BE2C (cell line): Measurements from ENCODE around the gene TAS2R60.

ENCODE experiments used
- DNase-seq: peaks from one replicate; pipeline ENCODE4 v3.0.0-alpha.2; 2020
- H3K27me3 ChIP-seq: fragments of 250-450 bp; sonication (Bioruptor Pico); 2 replicates; pipeline ENCODE4 v1.5.1; 2020; ENCODE audit warnings: mild to moderate bottlenecking
- H3K36me3 ChIP-seq: fragments of 250-450 bp; sonication (Bioruptor Pico); 2 replicates; pipeline ENCODE4 v1.5.1; 2020; ENCODE audit warnings: mild to moderate bottlenecking
- H3K4me1 ChIP-seq: fragments of 250-450 bp; sonication (Bioruptor Pico); 2 replicates; pipeline ENCODE4 v1.5.1; 2020
- H3K4me3 ChIP-seq: 2 replicates; pipeline ENCODE4 v1.5.1; 2011; ENCODE audit warnings: low read depth, low read length
- H3K9me3 ChIP-seq: fragments of 250-450 bp; sonication (Bioruptor Pico); 2 replicates; pipeline ENCODE4 v1.5.1; 2020
- TF ChIP-seq, protein P1 (sequence below): IDR thresholded peaks from 2 replicates; pipeline ENCODE4 v1.5.1; 2012; ENCODE audit warnings: mild to moderate bottlenecking, low read depth, low read length

TAS2R60 gene

DNA sequence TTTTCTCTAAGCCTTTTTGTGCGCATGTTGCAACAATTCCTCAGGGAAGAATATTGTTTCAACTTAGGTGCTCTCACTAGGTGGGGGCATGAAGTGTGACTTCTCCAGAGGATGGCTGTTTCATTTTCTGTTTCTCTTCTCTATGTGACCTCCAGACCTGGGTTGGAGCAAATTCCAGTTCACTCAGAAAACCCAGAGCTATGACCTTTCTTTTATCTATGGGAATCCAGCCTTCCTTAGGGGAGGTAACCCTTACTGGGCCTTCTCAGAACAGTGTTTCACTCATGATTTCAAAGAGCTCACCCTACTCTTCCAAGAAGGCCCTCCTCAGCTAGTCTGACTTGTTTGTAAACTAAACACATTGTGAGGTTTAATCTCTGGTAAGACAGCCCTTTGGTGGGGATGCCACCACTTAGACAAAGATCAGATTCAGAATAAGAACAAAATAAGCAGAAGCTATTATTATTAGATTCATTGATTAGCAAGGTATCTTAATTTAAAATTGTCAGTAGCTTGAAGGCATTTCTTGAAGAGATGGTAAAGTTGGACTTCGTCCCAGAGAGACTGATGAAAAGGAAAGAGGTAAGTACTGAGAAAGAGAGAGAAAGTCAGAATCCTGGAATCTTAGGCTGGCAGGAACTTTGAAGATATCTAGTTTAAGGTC lies 16.6 kb upstream of the TAS2R60 start:
- Histone ChIP-seq H3K27me3 (no peaks in the 10 kb centered on the region; the same call in 1 of the 2 replicates), H3K4me3 (no peak overlapping the region), H3K4me1 (no peaks in the 10 kb centered on the region), H3K36me3 (no peaks in the 10 kb centered on the region), H3K9me3 (no peaks in the 10 kb centered on the region)
- TF ChIP-seq, protein P1, sequence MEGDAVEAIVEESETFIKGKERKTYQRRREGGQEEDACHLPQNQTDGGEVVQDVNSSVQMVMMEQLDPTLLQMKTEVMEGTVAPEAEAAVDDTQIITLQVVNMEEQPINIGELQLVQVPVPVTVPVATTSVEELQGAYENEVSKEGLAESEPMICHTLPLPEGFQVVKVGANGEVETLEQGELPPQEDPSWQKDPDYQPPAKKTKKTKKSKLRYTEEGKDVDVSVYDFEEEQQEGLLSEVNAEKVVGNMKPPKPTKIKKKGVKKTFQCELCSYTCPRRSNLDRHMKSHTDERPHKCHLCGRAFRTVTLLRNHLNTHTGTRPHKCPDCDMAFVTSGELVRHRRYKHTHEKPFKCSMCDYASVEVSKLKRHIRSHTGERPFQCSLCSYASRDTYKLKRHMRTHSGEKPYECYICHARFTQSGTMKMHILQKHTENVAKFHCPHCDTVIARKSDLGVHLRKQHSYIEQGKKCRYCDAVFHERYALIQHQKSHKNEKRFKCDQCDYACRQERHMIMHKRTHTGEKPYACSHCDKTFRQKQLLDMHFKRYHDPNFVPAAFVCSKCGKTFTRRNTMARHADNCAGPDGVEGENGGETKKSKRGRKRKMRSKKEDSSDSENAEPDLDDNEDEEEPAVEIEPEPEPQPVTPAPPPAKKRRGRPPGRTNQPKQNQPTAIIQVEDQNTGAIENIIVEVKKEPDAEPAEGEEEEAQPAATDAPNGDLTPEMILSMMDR = no peak
- DNase-seq = no peak

DNA sequence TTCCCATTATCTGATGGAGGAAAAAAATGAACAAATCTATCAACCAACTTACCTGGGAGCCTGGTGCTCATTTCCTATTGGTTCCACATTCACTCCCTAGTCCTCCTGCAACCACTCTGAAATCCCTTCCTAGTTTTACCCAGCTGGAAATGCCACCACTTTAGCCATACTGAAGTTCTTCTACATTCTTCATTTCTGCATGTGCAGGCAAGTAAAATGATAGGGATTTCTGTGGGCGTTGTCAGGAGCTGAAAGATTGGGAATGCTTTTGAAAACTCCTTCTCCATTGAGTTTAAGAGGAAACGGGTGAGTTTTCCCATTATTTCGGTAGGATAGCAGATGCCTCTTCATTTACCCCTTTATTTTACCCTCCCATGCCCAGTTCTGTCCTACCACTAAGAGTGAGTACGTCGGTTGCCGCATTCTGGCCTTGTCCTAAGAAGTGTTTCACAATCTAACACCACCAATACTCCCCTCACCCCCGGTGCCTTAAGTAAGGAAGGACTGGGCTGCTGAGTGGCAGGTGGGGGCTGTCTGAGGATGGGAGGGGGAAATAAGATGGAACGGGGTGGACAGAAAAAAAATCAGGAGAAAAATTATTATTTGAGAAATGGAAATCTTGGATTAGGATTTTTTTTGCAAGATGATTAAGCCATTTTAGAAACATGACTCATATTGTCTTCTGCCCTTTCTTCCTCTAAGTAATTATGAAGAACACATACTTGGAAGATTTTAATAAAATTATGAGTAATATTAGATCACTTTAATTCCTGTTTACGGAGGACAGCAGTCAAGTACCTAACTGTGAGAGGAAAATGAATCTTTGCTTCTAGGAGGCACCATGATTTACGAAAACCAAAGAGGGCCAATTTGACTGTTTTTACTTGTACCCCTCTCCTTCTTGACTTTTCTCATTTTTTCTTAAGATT lies 13.2 kb upstream of the TAS2R60 start:
- Histone ChIP-seq H3K4me1 (no peaks in the 10 kb centered on the region), H3K9me3 (no peaks in the 10 kb centered on the region), H3K36me3 (no peaks in the 10 kb centered on the region), H3K4me3 (no peak overlapping the region), H3K27me3 (peaks cover 2% of the 10 kb centered on the region; the same call in 1 of the 2 replicates)
- DNase-seq = no peak
- TF ChIP-seq, protein P1 = no peak

DNA sequence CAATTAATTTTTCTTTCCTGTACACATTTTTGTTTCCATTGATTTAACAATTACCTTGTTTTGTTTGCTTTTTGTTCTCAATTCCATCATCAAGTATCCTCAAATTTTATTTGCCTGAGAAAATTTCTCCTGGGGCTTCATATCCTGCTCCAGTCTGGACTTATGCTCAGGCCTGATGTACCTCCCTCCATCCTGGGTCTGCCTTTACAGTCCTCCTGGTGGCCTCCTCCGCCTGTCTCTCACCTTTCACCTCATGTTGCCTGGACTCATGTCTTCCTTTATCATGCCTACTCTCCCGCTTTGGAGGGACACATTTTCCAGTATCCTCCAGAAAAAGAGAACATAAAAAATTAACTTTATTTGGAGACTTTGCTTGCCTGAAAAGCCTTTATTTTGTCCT lies 12.1 kb upstream of the TAS2R60 start:
- no peaks in the 10 kb centered on the region for H3K4me1 ChIP-seq
- TF ChIP-seq, protein P1 = no peak
- peaks cover 2% of the 10 kb centered on the region; the same call in 1 of the 2 replicates for H3K27me3 ChIP-seq
- H3K4me3 ChIP-seq = no peak overlapping the region
- H3K36me3 ChIP-seq = no peaks in the 10 kb centered on the region
- no peak for DNase-seq
- no peaks in the 10 kb centered on the region for H3K9me3 ChIP-seq

DNA sequence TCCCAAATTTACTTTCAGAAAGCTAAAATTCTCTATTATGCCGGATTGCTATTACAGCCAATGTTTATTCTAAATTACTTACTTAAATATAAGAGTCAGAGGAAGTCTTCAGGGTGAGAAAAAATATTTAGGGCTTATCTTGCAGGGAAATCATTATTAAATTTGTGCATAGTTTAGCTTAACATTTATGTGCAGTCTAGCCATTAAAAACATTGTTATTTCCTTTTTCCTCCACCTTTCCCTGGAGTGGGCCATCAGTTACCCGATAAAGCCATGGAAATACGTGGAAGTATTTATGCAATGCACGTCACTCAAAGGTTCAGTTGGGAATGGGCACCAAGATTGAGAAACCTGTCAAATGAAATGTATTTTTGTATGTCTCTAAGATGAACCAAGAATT lies 9.5 kb upstream of the TAS2R60 start:
- Histone ChIP-seq H3K27me3 (peaks cover 2% of the 10 kb centered on the region; the same call in 1 of the 2 replicates), H3K4me1 (no peaks in the 10 kb centered on the region), H3K9me3 (no peaks in the 10 kb centered on the region), H3K36me3 (no peaks in the 10 kb centered on the region), H3K4me3 (no peak overlapping the region)
- no peak for DNase-seq
- TF ChIP-seq, protein P1 = no peak

DNA sequence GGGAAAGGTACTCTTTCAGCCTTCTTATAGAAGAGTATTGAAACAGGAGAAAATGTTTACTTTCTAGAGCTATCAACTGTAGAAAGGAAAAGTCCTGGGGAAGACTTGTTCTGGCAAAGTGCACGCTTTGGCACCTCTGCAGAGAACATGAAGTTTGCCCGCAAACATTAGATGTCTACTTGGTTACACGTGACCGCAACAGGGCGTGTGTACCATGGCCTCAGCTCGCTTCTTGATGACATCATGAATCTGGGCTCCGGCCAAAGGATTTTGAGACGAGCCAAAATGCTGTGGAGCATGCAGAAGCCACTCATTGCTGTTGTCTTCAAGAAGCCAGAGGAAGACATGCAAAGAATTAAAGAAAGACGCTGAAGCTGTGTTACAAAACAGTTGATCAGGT lies 8.6 kb upstream of the TAS2R60 start:
- no peaks in the 10 kb centered on the region for H3K4me1 ChIP-seq
- H3K9me3 ChIP-seq = no peaks in the 10 kb centered on the region
- H3K36me3 ChIP-seq = no peaks in the 10 kb centered on the region
- TF ChIP-seq, protein P1 = no peak
- DNase-seq = peak; percentile 18
- no peak overlapping the region for H3K4me3 ChIP-seq
- H3K27me3 ChIP-seq = peaks cover 2% of the 10 kb centered on the region; the same call in 1 of the 2 replicates
